ENCODE measurements around the gene CSNK1G2.

DNA sequence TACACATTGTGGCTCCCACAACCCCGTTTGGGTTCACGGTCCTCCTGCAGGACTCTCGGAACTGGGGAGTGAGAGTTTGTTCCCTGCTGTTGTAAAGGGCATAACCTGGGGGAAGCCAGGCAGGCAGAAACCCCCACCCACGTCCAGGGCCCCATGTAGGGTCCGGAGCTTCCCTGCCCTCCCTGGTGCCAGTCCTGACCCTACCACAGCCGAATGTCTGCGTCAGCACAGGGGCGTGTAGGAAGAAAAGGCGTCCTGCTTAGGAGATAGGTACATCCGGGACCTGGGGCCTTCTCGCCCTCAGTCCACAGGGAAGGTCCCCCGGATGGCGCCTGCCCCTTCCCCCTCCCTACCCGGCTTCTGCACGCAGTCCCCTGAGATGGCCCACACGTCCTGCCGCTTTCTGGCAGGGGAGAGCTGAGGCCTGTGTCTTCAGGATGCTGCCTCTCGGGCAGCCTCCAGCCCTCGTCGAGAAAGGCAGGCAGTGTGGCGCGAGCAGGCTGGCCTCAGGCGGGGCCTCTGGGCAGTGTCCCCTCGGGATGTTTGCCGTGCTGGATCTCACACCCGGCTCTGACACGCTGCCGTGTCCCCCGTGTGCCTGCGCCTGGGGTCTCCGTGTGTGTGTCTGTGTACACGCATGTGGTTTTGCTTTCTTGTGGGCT, 19.1 kb downstream of the CSNK1G2 start:
- TF ChIP-seq, protein P1, sequence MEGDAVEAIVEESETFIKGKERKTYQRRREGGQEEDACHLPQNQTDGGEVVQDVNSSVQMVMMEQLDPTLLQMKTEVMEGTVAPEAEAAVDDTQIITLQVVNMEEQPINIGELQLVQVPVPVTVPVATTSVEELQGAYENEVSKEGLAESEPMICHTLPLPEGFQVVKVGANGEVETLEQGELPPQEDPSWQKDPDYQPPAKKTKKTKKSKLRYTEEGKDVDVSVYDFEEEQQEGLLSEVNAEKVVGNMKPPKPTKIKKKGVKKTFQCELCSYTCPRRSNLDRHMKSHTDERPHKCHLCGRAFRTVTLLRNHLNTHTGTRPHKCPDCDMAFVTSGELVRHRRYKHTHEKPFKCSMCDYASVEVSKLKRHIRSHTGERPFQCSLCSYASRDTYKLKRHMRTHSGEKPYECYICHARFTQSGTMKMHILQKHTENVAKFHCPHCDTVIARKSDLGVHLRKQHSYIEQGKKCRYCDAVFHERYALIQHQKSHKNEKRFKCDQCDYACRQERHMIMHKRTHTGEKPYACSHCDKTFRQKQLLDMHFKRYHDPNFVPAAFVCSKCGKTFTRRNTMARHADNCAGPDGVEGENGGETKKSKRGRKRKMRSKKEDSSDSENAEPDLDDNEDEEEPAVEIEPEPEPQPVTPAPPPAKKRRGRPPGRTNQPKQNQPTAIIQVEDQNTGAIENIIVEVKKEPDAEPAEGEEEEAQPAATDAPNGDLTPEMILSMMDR (IDR thresholded peaks at IDR 0.05): no peak
- TF ChIP-seq ZFX (IDR thresholded peaks at IDR 0.05; ENCODE audit: borderline replicate concordance): no peak
